LNCaP clone FGC (cell line): ENCODE measurements around the gene HES5.
A peak's percentile ranks its signal among the peaks of the same experiment; 100 is the strongest.

Experiments
- DNase-seq: peaks from one replicate; pipeline ENCODE4 v3.0.0-alpha.2; 2011; ENCODE audit warnings: low read depth
- H3K4me3 ChIP-seq: 2 replicates; pipeline ENCODE4 v1.5.1; 2011; ENCODE audit warnings: mild to moderate bottlenecking, low read depth, low read length, control low read depth
- CTCF ChIP-seq: IDR thresholded peaks from 2 replicates; pipeline ENCODE4 v1.5.1; 2012; ENCODE audit warnings: mild to moderate bottlenecking; ENCODE audit not compliant: control insufficient read depth, insufficient read depth; ENCODE audit errors: extremely low read depth

HES5 gene

GRCh38 chr1:2532485-2533160, 2.6 kb upstream of the HES5 start:
- H3K4me3 ChIP-seq = no peak overlapping the region
- no peak for DNase-seq
- TF ChIP-seq CTCF = no peak

- peak; percentile 43 for TF ChIP-seq CTCF
- H3K4me3 ChIP-seq = no peak overlapping the region
- DNase-seq = peak; percentile 45
These were observed 674 bp upstream of the HES5 start for GRCh38 chr1:2530513-2531361.

- TF ChIP-seq CTCF = no peak
- no peak overlapping the region for H3K4me3 ChIP-seq
These were observed 888 bp downstream of the HES5 start for GRCh38 chr1:2528966-2529783.

GRCh38 chr1:2528611-2528965, 1.5 kb downstream of the HES5 start:
- H3K4me3 ChIP-seq = no peak overlapping the region
- DNase-seq = no peak
- no peak for TF ChIP-seq CTCF

More at GRCh38 chr1:2528966-2529783, 888 bp downstream of the HES5 start:
- DNase-seq = no peak

GRCh38 chr1:2528016-2528415, 2.0 kb downstream of the HES5 start:
- DNase-seq = peak; percentile 50
- TF ChIP-seq CTCF = no peak
- H3K4me3 ChIP-seq = no peak overlapping the region

GRCh38 chr1:2527556-2527860, 2.6 kb downstream of the HES5 start:
- no peak for TF ChIP-seq CTCF
- no peak overlapping the region for H3K4me3 ChIP-seq
- no peak for DNase-seq
